GM19372 (cell line): ENCODE results near the gene EI24.

Experiments
- ATAC-seq: cut with Tn5 transposase; IDR thresholded peaks from one replicate; pipeline ENCODE4 v1.9.1; 2021; ENCODE audit warnings: mild to moderate bottlenecking, low read depth, moderate library complexity; ENCODE audit not compliant: unreplicated experiment

Gene EI24

GRCh38 chr11:125625630-125626287 is 56.5 kb downstream of the EI24 start:
- peak; percentile 87 for ATAC-seq

GRCh38 chr11:125626288-125626950 is 57.1 kb downstream of the EI24 start:
- peak; percentile 34 for ATAC-seq

GRCh38 chr11:125627236-125627910 is 58.1 kb downstream of the EI24 start:
- no peak for ATAC-seq
